Loucy (cell line): Measurements from ENCODE around the gene MPRIP.

Source experiments
- H2AFZ ChIP-seq: fragments of 200-600 bp; sonication (generic); 2 replicates; pipeline ENCODE4 v1.6.0; 2016; ENCODE audit warnings: antibody characterized with exemption, mild to moderate bottlenecking, low read length, moderate library complexity
- H3F3A ChIP-seq: fragments of 200-600 bp; 2 replicates; pipeline ENCODE4 v1.6.0; 2016; ENCODE audit warnings: antibody characterized with exemption, low read depth, mild to moderate bottlenecking
- H3K27me3 ChIP-seq: fragments of 200-600 bp; sonication (generic); 2 replicates; pipeline ENCODE4 v1.6.1; 2014; ENCODE audit warnings: low read length, mild to moderate bottlenecking; ENCODE audit not compliant: insufficient read depth, poor library complexity, severe bottlenecking
- H3K36me3 ChIP-seq: fragments of 200-600 bp; sonication (generic); 2 replicates; pipeline ENCODE4 v1.6.1; 2016; ENCODE audit warnings: low read length; ENCODE audit not compliant: insufficient read depth
- H3K4me1 ChIP-seq: fragments of 200-600 bp; sonication (generic); 2 replicates; pipeline ENCODE4 v1.5.1; 2014; ENCODE audit warnings: low read length, mild to moderate bottlenecking; ENCODE audit not compliant: insufficient read depth, poor library complexity, severe bottlenecking
- H3K4me2 ChIP-seq: fragments of 200-600 bp; sonication (generic); 2 replicates; pipeline ENCODE4 v1.6.0; 2014; ENCODE audit warnings: antibody characterized with exemption, low read length, low read depth, mild to moderate bottlenecking; ENCODE audit not compliant: poor library complexity, severe bottlenecking
- H3K4me3 ChIP-seq: fragments of 200-600 bp; sonication (generic); 2 replicates; pipeline ENCODE4 v1.5.1; 2014; ENCODE audit warnings: low read length, mild to moderate bottlenecking, mixed read lengths; ENCODE audit not compliant: poor library complexity, severe bottlenecking
- H3K79me2 ChIP-seq: fragments of 200-600 bp; sonication (generic); 2 replicates; pipeline ENCODE4 v1.6.1; 2014; ENCODE audit warnings: low read length; ENCODE audit not compliant: insufficient read depth
- H3K9ac ChIP-seq: fragments of 200-600 bp; sonication (generic); 2 replicates; pipeline ENCODE4 v1.6.0; 2014; ENCODE audit warnings: mild to moderate bottlenecking, low read depth, low read length, moderate library complexity; ENCODE audit not compliant: poor library complexity, severe bottlenecking
- H3K9me2 ChIP-seq: fragments of 200-600 bp; sonication (generic); replicated peaks from 2 replicates; pipeline ENCODE4 v1.6.1; 2016; ENCODE audit warnings: low read depth, low read length, mixed read lengths
- H3K9me3 ChIP-seq: fragments of 200-600 bp; sonication (generic); 2 replicates; pipeline ENCODE4 v1.6.1; 2014; ENCODE audit warnings: mild to moderate bottlenecking, antibody characterized with exemption, low read length, low read depth; ENCODE audit not compliant: insufficient read depth
- H4K20me1 ChIP-seq: fragments of 200-600 bp; sonication (generic); 2 replicates; pipeline ENCODE4 v1.6.0; 2014; ENCODE audit warnings: antibody characterized with exemption, low read length, mild to moderate bottlenecking; ENCODE audit not compliant: insufficient read depth, poor library complexity, severe bottlenecking
- EZH2phosphoT487 ChIP-seq: fragments of 200-600 bp; IDR thresholded peaks from 2 replicates; pipeline ENCODE4 v1.6.1; 2018; ENCODE audit warnings: antibody characterized with exemption, mild to moderate bottlenecking, moderate library complexity, borderline replicate concordance
- TF ChIP-seq, protein P1 (sequence below): fragments of 200-600 bp; sonication (generic); conservative IDR thresholded peaks from 2 replicates; pipeline ENCODE4 v1.5.1; 2014; ENCODE audit warnings: mild to moderate bottlenecking, antibody characterized with exemption, low read length

The MPRIP gene

GRCh38 chr17:17022011-17022410, 20.2 kb upstream of the MPRIP start:
- Histone ChIP-seq H2AFZ (no peak overlapping the region), H3K4me1 (peaks cover 17% of the 10 kb centered on the region), H3K27me3 (no peaks in the 10 kb centered on the region), H3K4me3 (no peak overlapping the region), H3K9me3 (no peaks in the 10 kb centered on the region), H3K4me2 (no peak overlapping the region), H3K36me3 (no peaks in the 10 kb centered on the region), H3K9ac (no peak overlapping the region), H3F3A (no peaks in the 10 kb centered on the region), H3K9me2 (no peaks in the 10 kb centered on the region), H3K79me2 (no peaks in the 10 kb centered on the region), H4K20me1 (no peaks in the 10 kb centered on the region)
- TF ChIP-seq, protein P1, sequence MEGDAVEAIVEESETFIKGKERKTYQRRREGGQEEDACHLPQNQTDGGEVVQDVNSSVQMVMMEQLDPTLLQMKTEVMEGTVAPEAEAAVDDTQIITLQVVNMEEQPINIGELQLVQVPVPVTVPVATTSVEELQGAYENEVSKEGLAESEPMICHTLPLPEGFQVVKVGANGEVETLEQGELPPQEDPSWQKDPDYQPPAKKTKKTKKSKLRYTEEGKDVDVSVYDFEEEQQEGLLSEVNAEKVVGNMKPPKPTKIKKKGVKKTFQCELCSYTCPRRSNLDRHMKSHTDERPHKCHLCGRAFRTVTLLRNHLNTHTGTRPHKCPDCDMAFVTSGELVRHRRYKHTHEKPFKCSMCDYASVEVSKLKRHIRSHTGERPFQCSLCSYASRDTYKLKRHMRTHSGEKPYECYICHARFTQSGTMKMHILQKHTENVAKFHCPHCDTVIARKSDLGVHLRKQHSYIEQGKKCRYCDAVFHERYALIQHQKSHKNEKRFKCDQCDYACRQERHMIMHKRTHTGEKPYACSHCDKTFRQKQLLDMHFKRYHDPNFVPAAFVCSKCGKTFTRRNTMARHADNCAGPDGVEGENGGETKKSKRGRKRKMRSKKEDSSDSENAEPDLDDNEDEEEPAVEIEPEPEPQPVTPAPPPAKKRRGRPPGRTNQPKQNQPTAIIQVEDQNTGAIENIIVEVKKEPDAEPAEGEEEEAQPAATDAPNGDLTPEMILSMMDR, result no peak
- TF ChIP-seq EZH2phosphoT487, result no peak

GRCh38 chr17:17022456-17022855, 19.8 kb upstream of the MPRIP start:
- Histone ChIP-seq H3K9ac (no peak overlapping the region), H4K20me1 (no peaks in the 10 kb centered on the region), H3K4me1 (peaks cover 15% of the 10 kb centered on the region), H3F3A (no peaks in the 10 kb centered on the region), H3K4me3 (no peak overlapping the region), H3K9me2 (no peaks in the 10 kb centered on the region), H3K4me2 (no peak overlapping the region), H3K79me2 (no peaks in the 10 kb centered on the region), H2AFZ (no peak overlapping the region), H3K27me3 (no peaks in the 10 kb centered on the region), H3K36me3 (no peaks in the 10 kb centered on the region), H3K9me3 (no peaks in the 10 kb centered on the region)
- TF ChIP-seq, protein P1, result no peak
- no peak for TF ChIP-seq EZH2phosphoT487

DNA sequence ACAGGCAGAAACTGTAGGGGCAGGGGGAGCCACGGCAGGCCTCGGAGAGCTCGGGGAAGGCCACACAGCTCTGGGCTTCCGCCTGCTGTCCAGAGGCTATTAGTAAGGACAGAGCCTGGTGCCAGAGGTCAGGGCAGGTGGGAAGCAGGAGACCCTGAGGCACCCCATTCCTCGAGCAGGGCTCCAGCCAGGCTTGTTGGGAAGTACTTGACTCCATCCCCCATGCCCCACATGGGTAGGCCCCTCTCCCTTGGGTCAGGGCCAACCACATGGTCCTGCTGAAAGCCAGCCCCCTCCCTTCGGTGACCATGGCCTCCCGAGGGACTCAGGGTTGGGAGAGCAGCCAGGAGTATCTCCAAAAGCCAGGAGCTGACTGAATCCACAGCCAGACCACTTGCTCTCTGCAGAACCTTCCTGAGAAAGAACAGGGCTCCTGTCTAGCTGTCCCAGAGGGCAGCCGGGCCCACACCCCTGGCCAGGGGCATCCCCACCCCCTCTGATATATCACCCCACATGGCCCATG, 17.4 kb upstream of the MPRIP start:
- Histone ChIP-seq H3K9ac (no peak overlapping the region), H3K4me2 (no peak overlapping the region), H3K27me3 (no peaks in the 10 kb centered on the region), H3K79me2 (no peaks in the 10 kb centered on the region), H3K4me1 (no peaks in the 10 kb centered on the region), H3F3A (no peaks in the 10 kb centered on the region), H3K9me3 (no peaks in the 10 kb centered on the region), H3K4me3 (no peak overlapping the region), H3K9me2 (no peaks in the 10 kb centered on the region), H4K20me1 (no peaks in the 10 kb centered on the region), H2AFZ (no peak overlapping the region), H3K36me3 (no peaks in the 10 kb centered on the region)
- TF ChIP-seq, protein P1, result no peak
- TF ChIP-seq EZH2phosphoT487, result no peak
